ENCODE results near the gene NRTN. TPM values are rescaled to one million over a fixed set of nuclear protein-coding genes. Genes with fewer than 3 reads are reported as not detected.

The NRTN gene
- total and polyA plus RNA-seq, 2 of the 13 experiments (the other 11 are each of a cell fraction or from before 2014, with no cell fraction given): 4.1 to 5.3 TPM

GRCh38 chr19:5826531-5827341 lies 21.9 kb downstream of the NRTN start (continued):
- TF ChIP-seq, protein P1, sequence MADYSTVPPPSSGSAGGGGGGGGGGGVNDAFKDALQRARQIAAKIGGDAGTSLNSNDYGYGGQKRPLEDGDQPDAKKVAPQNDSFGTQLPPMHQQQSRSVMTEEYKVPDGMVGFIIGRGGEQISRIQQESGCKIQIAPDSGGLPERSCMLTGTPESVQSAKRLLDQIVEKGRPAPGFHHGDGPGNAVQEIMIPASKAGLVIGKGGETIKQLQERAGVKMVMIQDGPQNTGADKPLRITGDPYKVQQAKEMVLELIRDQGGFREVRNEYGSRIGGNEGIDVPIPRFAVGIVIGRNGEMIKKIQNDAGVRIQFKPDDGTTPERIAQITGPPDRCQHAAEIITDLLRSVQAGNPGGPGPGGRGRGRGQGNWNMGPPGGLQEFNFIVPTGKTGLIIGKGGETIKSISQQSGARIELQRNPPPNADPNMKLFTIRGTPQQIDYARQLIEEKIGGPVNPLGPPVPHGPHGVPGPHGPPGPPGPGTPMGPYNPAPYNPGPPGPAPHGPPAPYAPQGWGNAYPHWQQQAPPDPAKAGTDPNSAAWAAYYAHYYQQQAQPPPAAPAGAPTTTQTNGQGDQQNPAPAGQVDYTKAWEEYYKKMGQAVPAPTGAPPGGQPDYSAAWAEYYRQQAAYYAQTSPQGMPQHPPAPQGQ (CRISPR knock-in tag; IDR thresholded peaks at IDR 0.05; ENCODE audit: borderline replicate concordance): no peak
- TF ChIP-seq SETDB1 (CRISPR knock-in tag; IDR thresholded peaks at IDR 0.05; ENCODE audit: borderline replicate concordance): no peak
- peak; percentile 25; the same call in 1 of the 2 replicates for TF ChIP-seq MTF2 (CRISPR knock-in tag; IDR thresholded peaks at IDR 0.05; ENCODE audit: borderline replicate concordance)
- no peak for TF ChIP-seq ZFP62 (CRISPR knock-in tag; IDR thresholded peaks at IDR 0.05)
- TF ChIP-seq, protein P2, sequence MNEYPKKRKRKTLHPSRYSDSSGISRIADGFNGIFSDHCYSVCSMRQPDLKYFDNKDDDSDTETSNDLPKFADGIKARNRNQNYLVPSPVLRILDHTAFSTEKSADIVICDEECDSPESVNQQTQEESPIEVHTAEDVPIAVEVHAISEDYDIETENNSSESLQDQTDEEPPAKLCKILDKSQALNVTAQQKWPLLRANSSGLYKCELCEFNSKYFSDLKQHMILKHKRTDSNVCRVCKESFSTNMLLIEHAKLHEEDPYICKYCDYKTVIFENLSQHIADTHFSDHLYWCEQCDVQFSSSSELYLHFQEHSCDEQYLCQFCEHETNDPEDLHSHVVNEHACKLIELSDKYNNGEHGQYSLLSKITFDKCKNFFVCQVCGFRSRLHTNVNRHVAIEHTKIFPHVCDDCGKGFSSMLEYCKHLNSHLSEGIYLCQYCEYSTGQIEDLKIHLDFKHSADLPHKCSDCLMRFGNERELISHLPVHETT (CRISPR knock-in tag; conservative IDR thresholded peaks at IDR 0.05): no peak
- TF ChIP-seq PHF5A (CRISPR knock-in tag; IDR thresholded peaks at IDR 0.05; ENCODE audit: low read depth, unreplicated experiment): peak; percentile 58
- TF ChIP-seq ELF4 (CRISPR knock-in tag; IDR thresholded peaks at IDR 0.05; ENCODE audit: borderline replicate concordance): no peak
- TF ChIP-seq ZNF33A (CRISPR knock-in tag; IDR thresholded peaks at IDR 0.05; ENCODE audit: borderline replicate concordance): no peak
- TF ChIP-seq, protein P3, sequence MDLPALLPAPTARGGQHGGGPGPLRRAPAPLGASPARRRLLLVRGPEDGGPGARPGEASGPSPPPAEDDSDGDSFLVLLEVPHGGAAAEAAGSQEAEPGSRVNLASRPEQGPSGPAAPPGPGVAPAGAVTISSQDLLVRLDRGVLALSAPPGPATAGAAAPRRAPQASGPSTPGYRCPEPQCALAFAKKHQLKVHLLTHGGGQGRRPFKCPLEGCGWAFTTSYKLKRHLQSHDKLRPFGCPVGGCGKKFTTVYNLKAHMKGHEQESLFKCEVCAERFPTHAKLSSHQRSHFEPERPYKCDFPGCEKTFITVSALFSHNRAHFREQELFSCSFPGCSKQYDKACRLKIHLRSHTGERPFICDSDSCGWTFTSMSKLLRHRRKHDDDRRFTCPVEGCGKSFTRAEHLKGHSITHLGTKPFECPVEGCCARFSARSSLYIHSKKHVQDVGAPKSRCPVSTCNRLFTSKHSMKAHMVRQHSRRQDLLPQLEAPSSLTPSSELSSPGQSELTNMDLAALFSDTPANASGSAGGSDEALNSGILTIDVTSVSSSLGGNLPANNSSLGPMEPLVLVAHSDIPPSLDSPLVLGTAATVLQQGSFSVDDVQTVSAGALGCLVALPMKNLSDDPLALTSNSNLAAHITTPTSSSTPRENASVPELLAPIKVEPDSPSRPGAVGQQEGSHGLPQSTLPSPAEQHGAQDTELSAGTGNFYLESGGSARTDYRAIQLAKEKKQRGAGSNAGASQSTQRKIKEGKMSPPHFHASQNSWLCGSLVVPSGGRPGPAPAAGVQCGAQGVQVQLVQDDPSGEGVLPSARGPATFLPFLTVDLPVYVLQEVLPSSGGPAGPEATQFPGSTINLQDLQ (CRISPR knock-in tag; IDR thresholded peaks at IDR 0.05): peak; percentile 12; the same call in 1 of the 2 replicates
- TF ChIP-seq NPAS2 (CRISPR knock-in tag; IDR thresholded peaks at IDR 0.05; ENCODE audit: borderline replicate concordance): no peak
- no peak for TF ChIP-seq ZNF839 (CRISPR knock-in tag; IDR thresholded peaks at IDR 0.05; ENCODE audit: borderline replicate concordance)
- TF ChIP-seq KDM4B (CRISPR knock-in tag; IDR thresholded peaks at IDR 0.05): no peak
- TF ChIP-seq, protein P4, sequence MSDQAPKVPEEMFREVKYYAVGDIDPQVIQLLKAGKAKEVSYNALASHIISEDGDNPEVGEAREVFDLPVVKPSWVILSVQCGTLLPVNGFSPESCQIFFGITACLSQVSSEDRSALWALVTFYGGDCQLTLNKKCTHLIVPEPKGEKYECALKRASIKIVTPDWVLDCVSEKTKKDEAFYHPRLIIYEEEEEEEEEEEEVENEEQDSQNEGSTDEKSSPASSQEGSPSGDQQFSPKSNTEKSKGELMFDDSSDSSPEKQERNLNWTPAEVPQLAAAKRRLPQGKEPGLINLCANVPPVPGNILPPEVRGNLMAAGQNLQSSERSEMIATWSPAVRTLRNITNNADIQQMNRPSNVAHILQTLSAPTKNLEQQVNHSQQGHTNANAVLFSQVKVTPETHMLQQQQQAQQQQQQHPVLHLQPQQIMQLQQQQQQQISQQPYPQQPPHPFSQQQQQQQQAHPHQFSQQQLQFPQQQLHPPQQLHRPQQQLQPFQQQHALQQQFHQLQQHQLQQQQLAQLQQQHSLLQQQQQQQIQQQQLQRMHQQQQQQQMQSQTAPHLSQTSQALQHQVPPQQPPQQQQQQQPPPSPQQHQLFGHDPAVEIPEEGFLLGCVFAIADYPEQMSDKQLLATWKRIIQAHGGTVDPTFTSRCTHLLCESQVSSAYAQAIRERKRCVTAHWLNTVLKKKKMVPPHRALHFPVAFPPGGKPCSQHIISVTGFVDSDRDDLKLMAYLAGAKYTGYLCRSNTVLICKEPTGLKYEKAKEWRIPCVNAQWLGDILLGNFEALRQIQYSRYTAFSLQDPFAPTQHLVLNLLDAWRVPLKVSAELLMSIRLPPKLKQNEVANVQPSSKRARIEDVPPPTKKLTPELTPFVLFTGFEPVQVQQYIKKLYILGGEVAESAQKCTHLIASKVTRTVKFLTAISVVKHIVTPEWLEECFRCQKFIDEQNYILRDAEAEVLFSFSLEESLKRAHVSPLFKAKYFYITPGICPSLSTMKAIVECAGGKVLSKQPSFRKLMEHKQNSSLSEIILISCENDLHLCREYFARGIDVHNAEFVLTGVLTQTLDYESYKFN (CRISPR knock-in tag; conservative IDR thresholded peaks at IDR 0.05): peak; percentile 84
- peak; percentile 79 for TF ChIP-seq RXRB (CRISPR knock-in tag; IDR thresholded peaks at IDR 0.05; ENCODE audit: borderline replicate concordance)
